Retina (tissue), 1 donor: ENCODE measurements around the gene ITGA6.

Experiments used
- DNase-seq: peaks from one replicate; pipeline ENCODE4 v3.0.0-alpha.2; 2016

The ITGA6 gene

GRCh38 chr2:172416447-172417058 is 10.8 kb upstream of the ITGA6 start:
- no peak for DNase-seq

GRCh38 chr2:172420216-172420615 is 7.2 kb upstream of the ITGA6 start:
- DNase-seq, result no peak

- no peak for DNase-seq
These were observed 4.2 kb upstream of the ITGA6 start for GRCh38 chr2:172423160-172423559.

- no peak for DNase-seq
These were observed 2.0 kb upstream of the ITGA6 start for GRCh38 chr2:172425336-172425735.

GRCh38 chr2:172426635-172427255 is 641 bp upstream of the ITGA6 start:
- no peak for DNase-seq

GRCh38 chr2:172427990-172428831 is 825 bp downstream of the ITGA6 start:
- peak; percentile 73 for DNase-seq

GRCh38 chr2:172428832-172429210 is 1.4 kb downstream of the ITGA6 start:
- no peak for DNase-seq

GRCh38 chr2:172429301-172429968 is 2.0 kb downstream of the ITGA6 start:
- DNase-seq, result peak; percentile 60

GRCh38 chr2:172430027-172430426 is 2.6 kb downstream of the ITGA6 start:
- no peak for DNase-seq

- DNase-seq, result no peak
These were observed 3.3 kb downstream of the ITGA6 start for GRCh38 chr2:172430678-172431077.

- no peak for DNase-seq
These were observed 4.1 kb downstream of the ITGA6 start for GRCh38 chr2:172431463-172431862.

GRCh38 chr2:172431993-172432392 is 4.6 kb downstream of the ITGA6 start:
- no peak for DNase-seq

- DNase-seq, result no peak
These were observed 5.8 kb downstream of the ITGA6 start for GRCh38 chr2:172433144-172433543.

- DNase-seq, result no peak
These were observed 7.6 kb downstream of the ITGA6 start for GRCh38 chr2:172434821-172435605.

- DNase-seq, result no peak
These were observed 8.2 kb downstream of the ITGA6 start for GRCh38 chr2:172435606-172435911.

- DNase-seq, result no peak
These were observed 9.5 kb downstream of the ITGA6 start for GRCh38 chr2:172436889-172437288.

- no peak for DNase-seq
These were observed 10.3 kb downstream of the ITGA6 start for GRCh38 chr2:172437419-172438341.

- DNase-seq, result no peak
These were observed 11.5 kb downstream of the ITGA6 start for GRCh38 chr2:172438741-172439508.

GRCh38 chr2:172439509-172439860 is 12.1 kb downstream of the ITGA6 start:
- DNase-seq, result no peak

GRCh38 chr2:172439911-172440310 is 12.5 kb downstream of the ITGA6 start:
- DNase-seq, result no peak

GRCh38 chr2:172440795-172441194 is 13.4 kb downstream of the ITGA6 start:
- no peak for DNase-seq
